ENCODE results near the gene DAND5. TPM values are rescaled to one million over a fixed set of nuclear protein-coding genes. Genes with fewer than 3 reads are reported as not detected.
A peak's percentile ranks its signal among the peaks of the same experiment; 100 is the strongest.

Gene DAND5
- total and polyA plus RNA-seq, 4 donors, result 0.01 to 0.25 (median 0.17) TPM

- Histone ChIP-seq H3K4me1 (ENCODE audit: control insufficient read depth in 5 of 5, insufficient read depth in 5 of 5, low read length in 5 of 5) (peaks cover 0 to 61% (median 39%) of the 10 kb centered on the region in 5 donors), H3K9me3 (ENCODE audit: control insufficient read depth in 4 of 4, insufficient read depth in 3 of 4, low read length in 3 of 4) (no peaks in the 10 kb centered on the region), H3K27me3 (ENCODE audit: control insufficient read depth in 3 of 3, insufficient read depth in 3 of 3, low read length in 2 of 3) (peaks cover 0 to 18% (median 0%) of the 10 kb centered on the region in 3 donors), H3K27ac (ENCODE audit: low read depth in 1 of 2, low read length in 1 of 2) (peak overlapping the region in 1 of 2 donors; percentile 88), H3K36me3 (ENCODE audit: control insufficient read depth in 4 of 4, insufficient read depth in 4 of 4, low read length in 4 of 4) (peaks cover 0 to 11% (median 3%) of the 10 kb centered on the region in 4 donors), H3K4me3 (no peak overlapping the region), H3K9ac (ENCODE audit: insufficient read depth in 1 of 2, low read length in 2 of 2) (peak overlapping the region in 1 of 2 donors; percentile 63)
- ATAC-seq (ENCODE audit: insufficient read depth, low FRiP score) (peak; percentile 16), DNase-seq (peak; percentile 76 to 91 (median 81))
- WGBS, 2 donors, result 49 to 70% methylated on average over 17 of the region's 17 CpGs
- TF ChIP-seq CTCF (IDR thresholded peaks at IDR 0.05; ENCODE audit: control extremely low read depth, extremely low read depth), result no peak
Observed at GRCh38 chr19:13007292-13008045, 38.1 kb downstream of the DAND5 start.

- Histone ChIP-seq H3K9ac (ENCODE audit: insufficient read depth in 1 of 2, low read length in 2 of 2) (no peak overlapping the region), H3K27ac (ENCODE audit: low read depth in 1 of 2, low read length in 1 of 2) (peak overlapping the region in 1 of 2 donors; percentile 59), H3K36me3 (ENCODE audit: control insufficient read depth in 4 of 4, insufficient read depth in 4 of 4, low read length in 4 of 4) (peaks cover 0 to 11% (median 1%) of the 10 kb centered on the region in 4 donors), H3K9me3 (ENCODE audit: control insufficient read depth in 4 of 4, insufficient read depth in 3 of 4, low read length in 3 of 4) (no peaks in the 10 kb centered on the region), H3K27me3 (ENCODE audit: control insufficient read depth in 3 of 3, insufficient read depth in 3 of 3, low read length in 2 of 3) (peaks cover 0 to 19% (median 0%) of the 10 kb centered on the region in 3 donors), H3K4me1 (ENCODE audit: control insufficient read depth in 5 of 5, insufficient read depth in 5 of 5, low read length in 5 of 5) (peaks cover 0 to 65% (median 37%) of the 10 kb centered on the region in 5 donors), H3K4me3 (no peak overlapping the region)
- ATAC-seq (ENCODE audit: insufficient read depth, low FRiP score) (no peak), DNase-seq (no peak)
- TF ChIP-seq CTCF (IDR thresholded peaks at IDR 0.05; ENCODE audit: control extremely low read depth, extremely low read depth), result no peak
- WGBS, 2 donors, result 77 to 89% methylated on average over 28 of the region's 28 CpGs
Observed at GRCh38 chr19:13008926-13009787, 39.8 kb downstream of the DAND5 start.

- no peak for ATAC-seq (ENCODE audit: insufficient read depth, low FRiP score)
- H3K9ac ChIP-seq (ENCODE audit: insufficient read depth in 1 of 2, low read length in 2 of 2), result no peak overlapping the region
- peaks cover 0 to 11% (median 1%) of the 10 kb centered on the region in 4 donors for H3K36me3 ChIP-seq (ENCODE audit: control insufficient read depth in 4 of 4, insufficient read depth in 4 of 4, low read length in 4 of 4)
- no peaks in the 10 kb centered on the region for H3K9me3 ChIP-seq (ENCODE audit: control insufficient read depth in 4 of 4, insufficient read depth in 3 of 4, low read length in 3 of 4)
- H3K4me1 ChIP-seq (ENCODE audit: control insufficient read depth in 5 of 5, insufficient read depth in 5 of 5, low read length in 5 of 5), result peaks cover 0 to 77% (median 35%) of the 10 kb centered on the region in 5 donors
- WGBS, 2 donors, result 43 to 45% methylated on average over 61 to 62 of the region's 62 CpGs
- no peak for TF ChIP-seq CTCF (IDR thresholded peaks at IDR 0.05; ENCODE audit: control extremely low read depth, extremely low read depth)
- H3K27me3 ChIP-seq (ENCODE audit: control insufficient read depth in 3 of 3, insufficient read depth in 3 of 3, low read length in 2 of 3), result peaks cover 0 to 19% (median 0%) of the 10 kb centered on the region in 3 donors
- H3K27ac ChIP-seq (ENCODE audit: low read depth in 1 of 2, low read length in 1 of 2), result peak overlapping the region in 1 of 2 donors; percentile 59
- no peak overlapping the region for H3K4me3 ChIP-seq
- DNase-seq, result no peak
Observed at GRCh38 chr19:13010038-13010991, 40.9 kb downstream of the DAND5 start.
